ENCODE measurements around the gene TENT5C.

TENT5C gene

DNA sequence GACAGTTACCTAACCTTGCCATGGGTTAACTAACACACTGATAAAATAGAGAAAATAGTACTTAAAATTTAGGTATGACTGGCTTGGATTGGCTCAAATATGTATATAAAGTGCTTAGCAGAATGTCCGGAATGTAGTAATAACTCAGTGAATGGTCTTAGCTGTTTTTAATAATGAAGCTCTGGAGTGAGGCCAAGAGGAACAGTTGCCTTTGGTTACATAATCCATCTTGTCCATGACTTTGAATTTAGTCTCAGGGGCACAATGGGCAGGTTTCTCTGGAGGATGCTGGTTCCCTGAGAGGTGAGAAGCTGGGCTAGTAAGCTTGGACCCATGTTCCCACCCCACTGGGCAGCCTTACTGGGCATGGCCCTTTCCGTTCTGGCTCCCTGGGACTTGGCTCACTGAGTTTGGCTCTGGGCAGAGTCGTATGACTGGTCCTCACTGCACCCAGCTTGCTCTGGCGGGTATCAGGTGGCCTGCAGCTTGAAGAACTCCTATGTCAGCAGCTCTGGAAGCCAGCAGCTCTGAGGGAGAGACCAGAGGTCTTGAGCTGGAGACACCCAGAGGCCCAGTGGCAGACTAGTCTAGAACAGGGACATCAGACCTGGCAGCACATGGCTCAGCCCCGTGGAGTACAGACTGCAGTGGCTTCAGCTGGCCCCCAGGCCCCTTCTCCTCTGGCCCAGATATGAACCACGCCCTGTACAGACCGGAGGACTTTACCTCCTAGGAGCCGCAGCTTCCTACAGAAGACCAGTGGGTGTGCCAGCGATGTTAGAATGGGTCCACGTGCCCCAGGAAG is 40.4 kb downstream of the TENT5C start:
- DNase-seq (ENCODE audit: low read depth in 1 of 2, low spot score in 1 of 2): no peak
- Histone ChIP-seq H3K4me3 (replicated peaks; ENCODE audit: insufficient read depth, low read length) (no peak overlapping the region), H3K27me3 (ENCODE audit: insufficient read depth, poor library complexity, severe bottlenecking) (no peaks in the 10 kb centered on the region), H3K27ac (replicated peaks) (no peak overlapping the region)
- TF ChIP-seq POLR2AphosphoS5 (IDR thresholded peaks at IDR 0.05; ENCODE audit: low read depth) (no peak), SPI1 (IDR thresholded peaks at IDR 0.05; ENCODE audit: borderline replicate concordance, low read depth) (no peak), GABPA (IDR thresholded peaks at IDR 0.05; ENCODE audit: low read depth) (no peak)
- TF ChIP-seq, protein P1, sequence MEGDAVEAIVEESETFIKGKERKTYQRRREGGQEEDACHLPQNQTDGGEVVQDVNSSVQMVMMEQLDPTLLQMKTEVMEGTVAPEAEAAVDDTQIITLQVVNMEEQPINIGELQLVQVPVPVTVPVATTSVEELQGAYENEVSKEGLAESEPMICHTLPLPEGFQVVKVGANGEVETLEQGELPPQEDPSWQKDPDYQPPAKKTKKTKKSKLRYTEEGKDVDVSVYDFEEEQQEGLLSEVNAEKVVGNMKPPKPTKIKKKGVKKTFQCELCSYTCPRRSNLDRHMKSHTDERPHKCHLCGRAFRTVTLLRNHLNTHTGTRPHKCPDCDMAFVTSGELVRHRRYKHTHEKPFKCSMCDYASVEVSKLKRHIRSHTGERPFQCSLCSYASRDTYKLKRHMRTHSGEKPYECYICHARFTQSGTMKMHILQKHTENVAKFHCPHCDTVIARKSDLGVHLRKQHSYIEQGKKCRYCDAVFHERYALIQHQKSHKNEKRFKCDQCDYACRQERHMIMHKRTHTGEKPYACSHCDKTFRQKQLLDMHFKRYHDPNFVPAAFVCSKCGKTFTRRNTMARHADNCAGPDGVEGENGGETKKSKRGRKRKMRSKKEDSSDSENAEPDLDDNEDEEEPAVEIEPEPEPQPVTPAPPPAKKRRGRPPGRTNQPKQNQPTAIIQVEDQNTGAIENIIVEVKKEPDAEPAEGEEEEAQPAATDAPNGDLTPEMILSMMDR (IDR thresholded peaks at IDR 0.05; ENCODE audit: insufficient read depth, low read length): no peak
- TF ChIP-seq, protein P2, sequence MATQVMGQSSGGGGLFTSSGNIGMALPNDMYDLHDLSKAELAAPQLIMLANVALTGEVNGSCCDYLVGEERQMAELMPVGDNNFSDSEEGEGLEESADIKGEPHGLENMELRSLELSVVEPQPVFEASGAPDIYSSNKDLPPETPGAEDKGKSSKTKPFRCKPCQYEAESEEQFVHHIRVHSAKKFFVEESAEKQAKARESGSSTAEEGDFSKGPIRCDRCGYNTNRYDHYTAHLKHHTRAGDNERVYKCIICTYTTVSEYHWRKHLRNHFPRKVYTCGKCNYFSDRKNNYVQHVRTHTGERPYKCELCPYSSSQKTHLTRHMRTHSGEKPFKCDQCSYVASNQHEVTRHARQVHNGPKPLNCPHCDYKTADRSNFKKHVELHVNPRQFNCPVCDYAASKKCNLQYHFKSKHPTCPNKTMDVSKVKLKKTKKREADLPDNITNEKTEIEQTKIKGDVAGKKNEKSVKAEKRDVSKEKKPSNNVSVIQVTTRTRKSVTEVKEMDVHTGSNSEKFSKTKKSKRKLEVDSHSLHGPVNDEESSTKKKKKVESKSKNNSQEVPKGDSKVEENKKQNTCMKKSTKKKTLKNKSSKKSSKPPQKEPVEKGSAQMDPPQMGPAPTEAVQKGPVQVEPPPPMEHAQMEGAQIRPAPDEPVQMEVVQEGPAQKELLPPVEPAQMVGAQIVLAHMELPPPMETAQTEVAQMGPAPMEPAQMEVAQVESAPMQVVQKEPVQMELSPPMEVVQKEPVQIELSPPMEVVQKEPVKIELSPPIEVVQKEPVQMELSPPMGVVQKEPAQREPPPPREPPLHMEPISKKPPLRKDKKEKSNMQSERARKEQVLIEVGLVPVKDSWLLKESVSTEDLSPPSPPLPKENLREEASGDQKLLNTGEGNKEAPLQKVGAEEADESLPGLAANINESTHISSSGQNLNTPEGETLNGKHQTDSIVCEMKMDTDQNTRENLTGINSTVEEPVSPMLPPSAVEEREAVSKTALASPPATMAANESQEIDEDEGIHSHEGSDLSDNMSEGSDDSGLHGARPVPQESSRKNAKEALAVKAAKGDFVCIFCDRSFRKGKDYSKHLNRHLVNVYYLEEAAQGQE (IDR thresholded peaks at IDR 0.05; ENCODE audit: insufficient replicate concordance, low read depth): no peak

DNA sequence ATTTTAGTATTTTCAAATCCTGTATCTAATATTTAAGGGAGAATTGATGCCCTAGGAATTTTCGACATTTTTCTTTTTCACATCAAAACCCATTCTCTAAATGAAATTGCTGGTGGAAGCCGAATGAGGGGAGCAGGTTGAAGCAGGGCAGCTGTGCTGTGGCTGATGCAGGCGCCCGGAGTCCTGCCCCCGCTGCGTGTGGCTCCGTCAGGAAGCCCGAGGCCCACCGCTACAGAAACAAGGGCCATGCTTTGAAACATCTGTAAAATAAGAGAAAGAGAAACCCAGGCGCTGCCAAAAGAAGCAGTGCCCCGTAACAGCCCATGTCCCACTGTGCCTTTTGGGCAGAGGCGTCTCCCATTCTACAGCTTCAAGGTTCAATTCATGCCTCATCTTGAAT is 41.1 kb downstream of the TENT5C start:
- Histone ChIP-seq H3K27ac (replicated peaks) (no peak overlapping the region), H3K4me3 (replicated peaks; ENCODE audit: insufficient read depth, low read length) (no peak overlapping the region), H3K27me3 (ENCODE audit: insufficient read depth, poor library complexity, severe bottlenecking) (no peaks in the 10 kb centered on the region)
- TF ChIP-seq SPI1 (IDR thresholded peaks at IDR 0.05; ENCODE audit: borderline replicate concordance, low read depth): no peak
- TF ChIP-seq GABPA (IDR thresholded peaks at IDR 0.05; ENCODE audit: low read depth): no peak
- TF ChIP-seq, protein P2 (IDR thresholded peaks at IDR 0.05; ENCODE audit: insufficient replicate concordance, low read depth): no peak
- TF ChIP-seq POLR2AphosphoS5 (IDR thresholded peaks at IDR 0.05; ENCODE audit: low read depth): no peak
- TF ChIP-seq, protein P1 (IDR thresholded peaks at IDR 0.05; ENCODE audit: insufficient read depth, low read length): no peak
- no peak for DNase-seq (ENCODE audit: low read depth in 1 of 2, low spot score in 1 of 2)

DNA sequence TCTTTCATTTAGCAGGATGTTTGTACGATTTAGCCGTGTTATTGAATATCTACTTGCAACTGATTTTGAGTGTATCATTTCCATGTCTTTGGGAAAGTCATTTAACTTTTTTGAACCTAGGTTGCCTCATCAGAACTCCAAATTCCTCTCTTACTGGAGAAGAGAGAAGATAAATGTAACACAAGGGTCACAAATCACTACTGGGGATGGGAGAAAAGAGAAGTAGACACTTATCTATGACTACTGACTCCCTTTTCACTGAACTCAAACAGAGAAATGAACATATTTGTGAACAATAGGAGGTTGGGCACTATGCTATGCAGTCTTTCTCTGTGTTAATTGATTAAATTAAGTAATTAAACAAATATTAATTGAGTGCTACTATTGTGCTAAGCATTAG is 42.2 kb downstream of the TENT5C start:
- H3K27me3 ChIP-seq (ENCODE audit: insufficient read depth, poor library complexity, severe bottlenecking): no peaks in the 10 kb centered on the region
- TF ChIP-seq GABPA (IDR thresholded peaks at IDR 0.05; ENCODE audit: low read depth): no peak
- no peak for TF ChIP-seq SPI1 (IDR thresholded peaks at IDR 0.05; ENCODE audit: borderline replicate concordance, low read depth)
- TF ChIP-seq, protein P2 (IDR thresholded peaks at IDR 0.05; ENCODE audit: insufficient replicate concordance, low read depth): no peak
- TF ChIP-seq, protein P1 (IDR thresholded peaks at IDR 0.05; ENCODE audit: insufficient read depth, low read length): no peak
- no peak for TF ChIP-seq POLR2AphosphoS5 (IDR thresholded peaks at IDR 0.05; ENCODE audit: low read depth)
- no peak for DNase-seq (ENCODE audit: low read depth in 1 of 2, low spot score in 1 of 2)

More for the DNA sequence above, 42.2 kb downstream of the TENT5C start:
- Histone ChIP-seq H3K4me3 (replicated peaks; ENCODE audit: insufficient read depth, low read length) (no peak overlapping the region), H3K27ac (replicated peaks) (no peak overlapping the region)
